ENCODE data around the gene RELCH. TPM values are rescaled to one million over a fixed set of nuclear protein-coding genes. Genes with fewer than 3 reads are reported as not detected.

RELCH gene, protein sequence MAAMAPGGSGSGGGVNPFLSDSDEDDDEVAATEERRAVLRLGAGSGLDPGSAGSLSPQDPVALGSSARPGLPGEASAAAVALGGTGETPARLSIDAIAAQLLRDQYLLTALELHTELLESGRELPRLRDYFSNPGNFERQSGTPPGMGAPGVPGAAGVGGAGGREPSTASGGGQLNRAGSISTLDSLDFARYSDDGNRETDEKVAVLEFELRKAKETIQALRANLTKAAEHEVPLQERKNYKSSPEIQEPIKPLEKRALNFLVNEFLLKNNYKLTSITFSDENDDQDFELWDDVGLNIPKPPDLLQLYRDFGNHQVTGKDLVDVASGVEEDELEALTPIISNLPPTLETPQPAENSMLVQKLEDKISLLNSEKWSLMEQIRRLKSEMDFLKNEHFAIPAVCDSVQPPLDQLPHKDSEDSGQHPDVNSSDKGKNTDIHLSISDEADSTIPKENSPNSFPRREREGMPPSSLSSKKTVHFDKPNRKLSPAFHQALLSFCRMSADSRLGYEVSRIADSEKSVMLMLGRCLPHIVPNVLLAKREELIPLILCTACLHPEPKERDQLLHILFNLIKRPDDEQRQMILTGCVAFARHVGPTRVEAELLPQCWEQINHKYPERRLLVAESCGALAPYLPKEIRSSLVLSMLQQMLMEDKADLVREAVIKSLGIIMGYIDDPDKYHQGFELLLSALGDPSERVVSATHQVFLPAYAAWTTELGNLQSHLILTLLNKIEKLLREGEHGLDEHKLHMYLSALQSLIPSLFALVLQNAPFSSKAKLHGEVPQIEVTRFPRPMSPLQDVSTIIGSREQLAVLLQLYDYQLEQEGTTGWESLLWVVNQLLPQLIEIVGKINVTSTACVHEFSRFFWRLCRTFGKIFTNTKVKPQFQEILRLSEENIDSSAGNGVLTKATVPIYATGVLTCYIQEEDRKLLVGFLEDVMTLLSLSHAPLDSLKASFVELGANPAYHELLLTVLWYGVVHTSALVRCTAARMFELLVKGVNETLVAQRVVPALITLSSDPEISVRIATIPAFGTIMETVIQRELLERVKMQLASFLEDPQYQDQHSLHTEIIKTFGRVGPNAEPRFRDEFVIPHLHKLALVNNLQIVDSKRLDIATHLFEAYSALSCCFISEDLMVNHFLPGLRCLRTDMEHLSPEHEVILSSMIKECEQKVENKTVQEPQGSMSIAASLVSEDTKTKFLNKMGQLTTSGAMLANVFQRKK
- total RNA-seq, result 17.4 and 21.5 TPM in 2 replicates

DNA sequence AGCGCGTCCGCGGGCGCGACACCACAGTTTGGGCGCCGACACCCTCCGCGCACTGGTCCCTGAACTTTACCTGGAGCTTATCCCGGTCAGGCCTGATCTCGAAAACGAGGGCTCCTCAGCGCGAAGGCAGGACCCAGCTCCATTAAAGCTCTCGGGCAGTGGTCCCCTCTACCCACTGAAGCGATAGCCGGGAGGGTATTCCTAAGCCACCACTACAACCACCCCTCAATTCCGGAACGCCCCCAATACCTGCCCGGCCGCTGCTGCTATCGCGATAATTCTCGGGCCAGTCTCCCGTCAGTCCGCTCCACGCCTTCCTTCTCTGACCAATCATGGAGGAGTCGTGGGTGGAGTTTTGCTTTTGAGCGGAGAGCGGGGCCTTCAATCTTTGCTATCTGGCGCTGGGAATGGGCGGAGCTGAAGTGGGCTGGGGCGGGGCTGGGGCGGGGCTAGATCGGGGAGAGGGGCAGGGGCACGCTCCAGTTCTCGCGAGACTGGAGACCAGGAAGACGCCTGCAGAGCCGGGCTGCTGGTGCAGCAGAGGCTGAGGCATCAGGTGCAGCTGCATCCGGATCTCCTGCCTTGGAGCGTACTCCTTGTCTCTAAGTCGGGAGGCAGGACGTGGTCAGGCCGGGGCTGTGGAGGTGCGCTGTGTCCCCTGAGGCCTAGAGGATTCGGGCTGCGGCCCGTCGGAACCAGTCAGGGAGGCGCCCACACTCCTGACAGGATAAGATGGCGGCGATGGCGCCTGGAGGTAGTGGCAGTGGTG is at the start of gene RELCH, which contains the start of gene PIGN:
RELCH (plus strand) TSS at position 482 of the 769 bp plus-strand sequence; CDS start at position 733, 251 bp downstream.
PIGN (minus strand) TSS at position 283 of the 769 bp plus-strand sequence. CDS start 25,703 bp downstream, outside the sequence.
- DNase-seq (ENCODE audit: low read depth), result peak; percentile 93
- TF ChIP-seq, protein P1, sequence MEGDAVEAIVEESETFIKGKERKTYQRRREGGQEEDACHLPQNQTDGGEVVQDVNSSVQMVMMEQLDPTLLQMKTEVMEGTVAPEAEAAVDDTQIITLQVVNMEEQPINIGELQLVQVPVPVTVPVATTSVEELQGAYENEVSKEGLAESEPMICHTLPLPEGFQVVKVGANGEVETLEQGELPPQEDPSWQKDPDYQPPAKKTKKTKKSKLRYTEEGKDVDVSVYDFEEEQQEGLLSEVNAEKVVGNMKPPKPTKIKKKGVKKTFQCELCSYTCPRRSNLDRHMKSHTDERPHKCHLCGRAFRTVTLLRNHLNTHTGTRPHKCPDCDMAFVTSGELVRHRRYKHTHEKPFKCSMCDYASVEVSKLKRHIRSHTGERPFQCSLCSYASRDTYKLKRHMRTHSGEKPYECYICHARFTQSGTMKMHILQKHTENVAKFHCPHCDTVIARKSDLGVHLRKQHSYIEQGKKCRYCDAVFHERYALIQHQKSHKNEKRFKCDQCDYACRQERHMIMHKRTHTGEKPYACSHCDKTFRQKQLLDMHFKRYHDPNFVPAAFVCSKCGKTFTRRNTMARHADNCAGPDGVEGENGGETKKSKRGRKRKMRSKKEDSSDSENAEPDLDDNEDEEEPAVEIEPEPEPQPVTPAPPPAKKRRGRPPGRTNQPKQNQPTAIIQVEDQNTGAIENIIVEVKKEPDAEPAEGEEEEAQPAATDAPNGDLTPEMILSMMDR (IDR thresholded peaks at IDR 0.05; ENCODE audit: insufficient read depth, low read length, poor library complexity, severe bottlenecking), result no peak
- no peaks in the 10 kb centered on the region for H3K36me3 ChIP-seq (ENCODE audit: control insufficient read depth, insufficient read depth, low read length)
- H3K4me3 ChIP-seq (ENCODE audit: low read depth, low read length), result peak within 1 kb of the TSS; percentile 97
- no peaks in the 10 kb centered on the region for H3K27me3 ChIP-seq (ENCODE audit: control insufficient read depth, insufficient read depth, low read length)

DNA sequence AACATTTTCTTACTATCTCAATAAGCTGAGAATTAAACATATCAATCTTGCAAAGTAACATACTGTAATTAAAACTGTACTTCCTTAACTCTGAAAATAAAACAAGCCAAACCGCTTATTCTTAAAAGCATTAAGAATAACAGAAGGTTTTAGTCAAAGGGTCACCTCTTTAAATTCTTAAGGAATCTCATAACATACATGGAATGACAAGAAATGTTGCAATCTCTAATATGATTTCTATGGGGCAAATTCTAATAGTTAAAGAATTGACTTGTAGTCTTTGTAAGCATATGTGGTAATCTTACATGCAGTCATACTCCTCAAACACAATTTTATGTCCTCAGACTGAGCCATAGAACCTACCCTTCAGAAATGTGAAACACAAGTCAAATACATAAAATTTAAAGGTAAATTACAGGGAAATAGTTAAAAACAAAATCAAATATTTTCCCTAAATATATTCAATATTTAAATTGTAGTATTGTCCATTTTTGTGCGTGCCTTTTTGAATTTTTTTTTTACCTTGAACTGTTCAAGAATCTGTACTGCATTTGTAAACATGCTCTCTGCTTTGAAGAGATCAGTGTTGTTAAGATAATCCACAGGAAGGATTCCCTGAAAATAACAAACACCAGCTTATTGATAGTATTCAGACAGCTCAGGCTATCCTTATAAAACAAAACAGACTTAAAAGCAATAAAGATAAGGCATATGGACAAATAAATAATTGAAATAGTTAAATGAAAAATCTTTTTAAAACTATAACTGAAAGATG is 48.4 kb upstream of the RELCH start:
- DNase-seq (ENCODE audit: low read depth), result no peak
- no peaks in the 10 kb centered on the region for H3K27me3 ChIP-seq (ENCODE audit: control insufficient read depth, insufficient read depth, low read length)
- H3K4me3 ChIP-seq (ENCODE audit: low read depth, low read length), result no peak overlapping the region
- TF ChIP-seq, protein P1 (IDR thresholded peaks at IDR 0.05; ENCODE audit: insufficient read depth, low read length, poor library complexity, severe bottlenecking), result no peak
- no peaks in the 10 kb centered on the region for H3K36me3 ChIP-seq (ENCODE audit: control insufficient read depth, insufficient read depth, low read length)

GRCh38 chr18:62140259-62140658 is 46.8 kb upstream of the RELCH start:
- Histone ChIP-seq H3K27me3 (ENCODE audit: control insufficient read depth, insufficient read depth, low read length) (no peaks in the 10 kb centered on the region), H3K36me3 (ENCODE audit: control insufficient read depth, insufficient read depth, low read length) (no peaks in the 10 kb centered on the region), H3K4me3 (ENCODE audit: low read depth, low read length) (no peak overlapping the region)
- no peak for DNase-seq (ENCODE audit: low read depth)
- TF ChIP-seq, protein P1 (IDR thresholded peaks at IDR 0.05; ENCODE audit: insufficient read depth, low read length, poor library complexity, severe bottlenecking), result no peak

DNA sequence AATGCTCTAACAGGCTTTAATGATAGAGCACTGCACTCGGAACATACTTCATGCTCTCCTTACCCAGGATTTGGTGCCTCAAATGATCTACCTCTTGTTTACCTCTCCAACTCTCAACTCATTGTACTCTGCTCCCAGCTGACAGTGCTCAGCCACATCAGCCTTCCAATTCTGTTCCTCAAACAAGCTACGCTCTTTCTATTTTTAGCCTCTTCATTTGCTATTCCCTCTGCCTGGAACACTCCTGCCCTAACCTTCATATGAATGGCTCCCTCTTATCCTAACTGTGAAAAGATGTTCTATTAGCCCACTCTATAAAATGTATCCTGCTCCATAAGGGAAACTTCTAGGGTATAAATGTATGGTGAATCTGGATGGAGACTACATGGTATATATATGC is 42.7 kb upstream of the RELCH start:
- DNase-seq (ENCODE audit: low read depth), result no peak
- H3K36me3 ChIP-seq (ENCODE audit: control insufficient read depth, insufficient read depth, low read length), result no peaks in the 10 kb centered on the region

More for the DNA sequence above, 42.7 kb upstream of the RELCH start:
- Histone ChIP-seq H3K27me3 (ENCODE audit: control insufficient read depth, insufficient read depth, low read length) (no peaks in the 10 kb centered on the region), H3K4me3 (ENCODE audit: low read depth, low read length) (no peak overlapping the region)
- TF ChIP-seq, protein P1 (IDR thresholded peaks at IDR 0.05; ENCODE audit: insufficient read depth, low read length, poor library complexity, severe bottlenecking), result no peak
